Panc1 (cell line): Measurements from ENCODE around the gene MAGEA4.

Experiments
- CTCF ChIP-seq: fragments of 450-650 bp; IDR thresholded peaks from 2 replicates; pipeline ENCODE4 v1.5.1; 2017; ENCODE audit warnings: mild to moderate bottlenecking
- POLR2AphosphoS5 ChIP-seq: IDR thresholded peaks from 2 replicates; pipeline ENCODE4 v1.6.1; 2012; ENCODE audit warnings: mild to moderate bottlenecking, low read depth, low read length, moderate library complexity
- REST ChIP-seq, 2 experiments: IDR thresholded peaks; 2 replicates each; pipeline ENCODE4 v1.6.1; 2011 to 2012; ENCODE audit warnings: low read depth in 2 of 2, control low read depth in 1 of 2, low read length in 1 of 2, mild to moderate bottlenecking in 1 of 2, moderate library complexity in 1 of 2; ENCODE audit not compliant: insufficient read depth in 1 of 2
- SIN3A ChIP-seq: IDR thresholded peaks from 2 replicates; pipeline ENCODE4 v1.6.1; 2012; ENCODE audit warnings: low read depth, mild to moderate bottlenecking, low read length, moderate library complexity, borderline replicate concordance; ENCODE audit not compliant: insufficient read depth
- TCF7L2 ChIP-seq: IDR thresholded peaks from 2 replicates; pipeline ENCODE4 v1.6.1; 2011; ENCODE audit warnings: mild to moderate bottlenecking, low read depth, low read length, inconsistent platforms

- TF ChIP-seq POLR2AphosphoS5 (no peak), REST (IDR thresholded peaks at IDR 0.05; ENCODE audit: insufficient read depth in 1 of 2, low read depth in 2 of 2, low read length in 1 of 2) (no peak), CTCF (no peak), SIN3A (no peak), TCF7L2 (no peak)
Measured at GRCh38 chrX:151899622-151900021, 13.1 kb upstream of the MAGEA4 start.
